SK-N-MC (cell line): Measurements from ENCODE around the gene SSBP2.

Experiments used
- FOXP2 ChIP-seq: optimal IDR thresholded peaks from 2 replicates; pipeline ENCODE3; 2011; ENCODE audit warnings: mild to moderate bottlenecking, moderate library complexity; ENCODE audit not compliant: insufficient read depth; ENCODE audit errors: extremely low read length, control extremely low read depth
- POLR2AphosphoS5 ChIP-seq: IDR thresholded peaks from 2 replicates; pipeline ENCODE4 v1.6.1; 2012; ENCODE audit warnings: mild to moderate bottlenecking, low read depth, low read length, borderline replicate concordance

GRCh38 chr5:81687292-81687691 lies 63.6 kb downstream of the SSBP2 start:
- TF ChIP-seq FOXP2, result no peak
- TF ChIP-seq POLR2AphosphoS5, result no peak
